NCI-H146 (cell line): ENCODE results near the gene FIBIN.
A peak's percentile ranks its signal among the peaks of the same experiment; 100 is the strongest.

Source experiments
- DNase-seq: peaks from one replicate; lab custom pipeline; 2025; lab: John Stamatoyannopoulos, UW

FIBIN gene

DNA sequence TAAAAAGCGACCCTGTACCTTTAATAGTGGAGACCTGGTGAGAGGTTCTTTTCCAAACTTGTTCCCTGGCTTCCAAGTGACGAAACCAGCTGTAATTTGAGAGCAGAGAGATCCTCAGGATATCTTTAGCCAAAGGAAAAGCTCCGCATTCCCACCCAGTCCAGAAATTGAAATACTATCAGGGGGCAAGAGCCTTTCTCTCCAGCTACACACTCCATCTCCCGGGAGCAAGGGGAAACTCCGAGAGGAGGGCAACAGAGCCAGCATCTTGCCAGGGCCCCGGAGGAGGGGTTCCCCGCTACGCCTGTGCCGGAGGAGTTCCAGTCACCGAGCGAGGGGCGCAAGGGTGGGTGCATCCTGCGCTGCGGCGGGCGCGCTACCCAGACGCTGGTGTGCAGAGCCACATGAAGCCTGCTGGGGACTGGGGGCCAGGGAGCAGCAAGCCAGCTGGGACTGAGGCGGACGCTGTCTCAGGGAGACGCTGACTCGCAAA is at the start of gene FIBIN:
Gene FIBIN (plus strand): TSS at position 148 of the 493 bp plus-strand sequence. CDS start 415 bp downstream, outside the sequence.
- DNase-seq = no peak

DNA sequence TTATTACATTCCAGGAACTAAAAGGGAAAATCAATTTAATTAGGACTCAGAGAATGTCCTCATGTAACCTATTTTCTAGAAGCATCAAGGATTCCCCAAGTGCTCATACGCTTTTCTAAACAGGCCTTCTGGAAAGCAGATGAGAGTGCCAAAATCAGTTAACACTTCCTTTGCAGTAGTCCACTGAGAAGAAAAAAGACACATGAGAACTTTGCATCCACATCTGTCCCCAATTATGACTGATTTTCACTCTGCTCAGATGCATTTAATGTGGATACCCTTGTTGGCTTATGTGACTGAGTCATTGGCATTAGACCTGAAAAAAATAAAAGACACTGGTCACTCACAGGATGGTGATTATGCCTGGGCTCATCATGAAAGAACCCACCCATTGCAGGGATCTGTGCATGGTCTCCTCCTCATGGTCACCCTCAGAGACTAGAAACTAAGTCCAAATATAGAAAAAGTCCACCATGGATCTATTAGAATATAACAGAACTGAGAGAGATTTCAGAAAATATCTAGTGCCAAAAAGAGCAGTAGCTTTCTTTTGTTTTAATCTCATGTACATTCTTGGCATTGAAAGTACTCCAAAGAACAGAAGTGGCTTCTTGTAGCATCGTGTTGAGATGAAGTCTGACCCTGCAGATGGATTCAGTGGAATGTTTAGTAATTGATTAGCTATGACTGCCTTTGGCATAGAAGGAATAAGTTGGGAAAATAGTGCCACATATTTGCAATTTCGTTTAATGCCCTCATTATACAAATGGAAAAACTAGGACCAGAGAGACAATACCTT is 48.8 kb upstream of the FIBIN start:
- no peak for DNase-seq

- DNase-seq = no peak
Observed at GRCh38 chr11:26946257-26946716, 47.6 kb upstream of the FIBIN start.

- DNase-seq = no peak
Observed at GRCh38 chr11:26947379-26947844, 46.5 kb upstream of the FIBIN start.

GRCh38 chr11:26947904-26948639 is 45.8 kb upstream of the FIBIN start:
- DNase-seq = no peak

GRCh38 chr11:26948881-26949280 is 45.0 kb upstream of the FIBIN start:
- no peak for DNase-seq

DNA sequence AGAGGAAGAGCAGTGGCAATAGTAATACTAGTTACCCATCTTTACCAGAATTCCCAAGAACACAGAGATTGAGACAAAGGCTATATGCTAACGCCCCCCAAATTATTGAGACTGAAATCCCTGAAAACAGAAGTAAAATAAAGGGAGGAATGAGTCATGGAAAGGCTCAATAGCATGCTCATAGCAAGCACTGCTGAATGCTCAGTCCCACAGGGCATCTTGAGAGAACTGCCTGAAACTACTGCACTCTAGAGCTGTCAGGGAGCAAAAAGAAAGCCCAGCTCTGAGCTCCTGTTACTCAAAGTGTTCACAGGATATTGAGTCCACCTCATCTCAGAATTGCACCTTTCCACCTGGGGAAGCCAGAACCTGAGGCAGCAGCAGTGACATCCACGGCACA is 44.1 kb upstream of the FIBIN start:
- DNase-seq = no peak

GRCh38 chr11:26950260-26950719 is 43.6 kb upstream of the FIBIN start:
- no peak for DNase-seq

GRCh38 chr11:26951809-26952515 is 42.0 kb upstream of the FIBIN start:
- DNase-seq = no peak

DNA sequence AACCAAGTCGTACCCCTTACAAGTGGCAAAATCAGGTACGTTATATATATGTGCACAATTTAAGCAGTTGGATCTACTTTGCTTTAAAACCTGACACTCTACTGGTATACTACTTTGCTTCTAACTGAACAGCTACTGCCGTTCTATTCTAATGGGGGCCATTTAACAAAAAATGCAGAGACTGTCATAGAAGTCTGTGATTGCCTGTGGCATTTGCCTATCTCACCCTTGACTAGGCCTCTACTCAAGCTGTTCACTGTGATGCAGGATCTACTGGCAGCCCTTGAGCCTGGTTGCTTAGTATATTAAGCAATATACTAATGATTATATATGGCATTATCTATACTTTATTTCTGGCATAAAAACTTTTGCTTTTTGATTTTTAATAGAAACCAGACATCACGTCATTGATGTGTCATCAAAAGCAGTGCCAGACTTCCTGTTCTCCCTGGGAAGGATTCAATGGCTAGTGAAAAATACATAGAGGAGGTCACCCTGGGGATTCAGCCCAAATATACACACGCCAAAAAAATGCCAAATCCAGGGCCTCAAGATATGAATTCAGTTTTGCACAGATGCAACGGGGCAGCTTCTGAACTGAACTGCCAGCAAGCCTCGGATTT is 40.0 kb upstream of the FIBIN start:
- DNase-seq = no peak

DNA sequence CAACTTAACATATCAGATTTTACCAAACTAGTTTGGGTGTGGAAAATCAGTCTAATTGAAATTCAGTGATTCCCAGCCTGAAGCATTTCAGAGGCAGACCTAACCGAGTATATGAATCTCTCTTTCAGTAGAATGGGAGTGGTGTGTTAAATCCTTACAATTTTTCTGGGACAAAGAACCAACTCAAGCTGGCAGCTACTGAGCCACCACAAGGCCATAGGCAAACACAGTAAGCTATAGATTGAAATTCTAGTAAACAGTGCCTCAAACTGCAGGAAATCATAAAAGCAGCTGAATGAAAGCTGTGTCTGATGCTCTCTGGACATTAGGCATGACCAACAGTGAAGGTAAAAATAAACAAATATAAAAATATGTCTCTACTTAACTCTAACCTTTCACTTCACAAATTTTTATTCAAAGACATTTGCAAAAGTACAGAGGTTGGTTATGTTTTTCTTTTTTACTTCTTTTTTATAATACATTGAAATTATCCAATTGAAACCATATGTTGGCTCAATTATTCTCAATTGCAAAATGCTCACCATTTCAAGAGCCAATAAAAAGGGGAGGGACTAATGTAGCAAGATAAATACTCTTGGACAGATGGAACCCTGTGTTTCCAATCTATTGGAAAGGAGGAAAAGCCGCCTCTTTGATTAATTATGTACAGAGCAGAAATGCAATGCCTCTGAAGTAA is 35.8 kb upstream of the FIBIN start:
- DNase-seq = no peak

DNA sequence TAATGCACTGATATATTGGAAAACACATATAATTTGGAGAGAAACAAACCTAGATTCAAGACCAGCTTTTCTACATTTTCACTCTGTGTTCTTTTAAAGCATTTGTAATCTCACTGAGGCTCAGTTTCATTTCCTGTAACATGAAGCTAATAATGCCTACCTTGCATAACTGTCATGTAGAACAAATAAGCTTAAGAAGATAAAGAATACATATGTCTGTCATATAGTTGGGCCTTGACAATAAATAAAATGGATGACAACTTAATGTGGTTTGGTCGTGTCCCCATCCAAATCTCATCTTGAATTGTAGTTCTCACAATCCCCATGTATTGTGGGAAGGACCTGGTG is 35.2 kb upstream of the FIBIN start:
- DNase-seq = no peak

DNA sequence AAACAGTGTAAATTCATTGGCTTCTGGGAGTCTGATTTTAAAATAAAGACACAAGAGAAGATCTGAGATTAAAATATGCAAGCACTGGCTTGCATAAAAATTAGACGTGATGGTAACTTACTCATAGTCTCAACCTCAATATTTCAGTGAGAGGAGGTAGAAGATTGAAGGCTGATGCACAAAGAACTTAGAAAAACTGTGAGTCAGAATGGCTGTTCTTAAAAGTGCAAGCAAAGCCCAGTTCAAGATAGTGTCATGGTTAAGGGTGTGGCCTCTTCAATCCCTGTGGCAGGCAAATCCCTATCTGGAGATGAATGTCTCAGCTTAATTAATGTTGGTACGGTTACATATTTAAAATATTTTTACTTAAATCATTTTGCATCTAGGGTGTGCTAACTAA is 33.6 kb upstream of the FIBIN start:
- no peak for DNase-seq

DNA sequence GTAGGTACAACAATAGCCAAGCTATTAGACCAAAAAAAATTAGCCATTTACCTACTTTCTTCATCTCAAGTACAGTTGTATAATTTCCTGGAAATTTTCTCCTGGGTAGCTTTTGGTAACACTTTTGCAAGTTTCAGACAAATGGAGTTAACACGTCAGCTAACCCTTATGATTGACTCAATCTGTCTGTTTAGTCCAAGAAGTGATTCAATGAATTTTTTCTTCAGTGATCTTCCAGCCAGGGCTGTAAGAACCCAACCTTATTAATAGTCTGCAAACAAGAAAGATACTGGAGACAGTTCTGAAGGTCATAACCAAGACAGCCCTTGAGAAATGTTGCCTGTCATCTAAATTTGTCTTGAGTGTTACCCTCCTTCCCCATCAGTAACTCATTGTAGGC is 30.1 kb upstream of the FIBIN start:
- DNase-seq = no peak

- DNase-seq = no peak
Observed at GRCh38 chr11:26964339-26964738, 29.6 kb upstream of the FIBIN start.

GRCh38 chr11:26964847-26965485 is 28.9 kb upstream of the FIBIN start:
- peak; percentile 58 for DNase-seq

- no peak for DNase-seq
Observed at GRCh38 chr11:26971961-26972360, 22.0 kb upstream of the FIBIN start.

- DNase-seq = no peak
Observed at GRCh38 chr11:26974069-26974783, 19.7 kb upstream of the FIBIN start.

- no peak for DNase-seq
Observed at GRCh38 chr11:26974996-26975395, 18.9 kb upstream of the FIBIN start.

DNA sequence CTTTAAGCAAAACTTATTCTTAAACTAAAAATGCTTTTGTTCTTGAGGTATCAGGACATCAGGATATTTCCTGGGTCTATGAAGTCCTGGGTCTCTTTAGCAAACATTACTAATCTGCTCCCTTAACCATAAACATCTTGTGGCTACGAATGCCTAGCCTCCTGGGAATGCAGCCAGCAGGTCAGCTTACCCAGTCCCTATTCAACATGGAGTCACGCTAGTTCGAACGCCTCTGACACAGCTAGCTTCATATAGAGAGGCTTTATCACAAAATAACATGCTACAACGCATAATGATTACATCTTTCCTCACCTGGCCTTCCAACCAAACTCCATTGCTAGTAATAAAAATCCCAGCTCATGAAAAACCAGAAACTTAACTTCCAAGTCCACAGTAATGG is 17.5 kb upstream of the FIBIN start:
- no peak for DNase-seq
